ENCODE data around the gene CBR3.

CBR3 gene

GRCh38 chr21:36115138-36115730, 19.6 kb upstream of the CBR3 start:
- Histone ChIP-seq H3K27ac (no peak overlapping the region), H3K36me3 (ENCODE audit: control insufficient read depth, insufficient read depth, low read length) (no peaks in the 10 kb centered on the region), H3K27me3 (ENCODE audit: control insufficient read depth, insufficient read depth, low read length) (no peaks in the 10 kb centered on the region), H3K4me2 (ENCODE audit: low read length) (no peak overlapping the region), H2AFZ (no peak overlapping the region), H3K9me3 (ENCODE audit: control insufficient read depth, low read length) (no peaks in the 10 kb centered on the region), H3K79me2 (no peaks in the 10 kb centered on the region), H3K9ac (no peak overlapping the region), H3K4me3 (ENCODE audit: low read depth, low read length) (no peak overlapping the region), H3K4me1 (no peaks in the 10 kb centered on the region)
- no peak for TF ChIP-seq CTCF (IDR thresholded peaks at IDR 0.05)

- Histone ChIP-seq H3K27ac (no peak overlapping the region), H3K4me1 (no peaks in the 10 kb centered on the region), H3K4me2 (ENCODE audit: low read length) (no peak overlapping the region), H3K27me3 (ENCODE audit: control insufficient read depth, insufficient read depth, low read length) (no peaks in the 10 kb centered on the region), H3K9ac (no peak overlapping the region), H3K79me2 (no peaks in the 10 kb centered on the region), H3K9me3 (ENCODE audit: control insufficient read depth, low read length) (no peaks in the 10 kb centered on the region), H3K36me3 (ENCODE audit: control insufficient read depth, insufficient read depth, low read length) (no peaks in the 10 kb centered on the region), H3K4me3 (ENCODE audit: low read depth, low read length) (no peak overlapping the region), H2AFZ (no peak overlapping the region)
- no peak for TF ChIP-seq CTCF (IDR thresholded peaks at IDR 0.05)
Observed at GRCh38 chr21:36117286-36117741, 17.6 kb upstream of the CBR3 start.

GRCh38 chr21:36120304-36120888, 14.5 kb upstream of the CBR3 start:
- no peaks in the 10 kb centered on the region for H3K36me3 ChIP-seq (ENCODE audit: control insufficient read depth, insufficient read depth, low read length)
- H3K9me3 ChIP-seq (ENCODE audit: control insufficient read depth, low read length) = no peaks in the 10 kb centered on the region
- no peaks in the 10 kb centered on the region for H3K4me1 ChIP-seq
- no peak overlapping the region for H3K4me2 ChIP-seq (ENCODE audit: low read length)
- H3K79me2 ChIP-seq = no peaks in the 10 kb centered on the region
- H3K4me3 ChIP-seq (ENCODE audit: low read depth, low read length) = no peak overlapping the region
- no peak overlapping the region for H3K27ac ChIP-seq
- no peaks in the 10 kb centered on the region for H3K27me3 ChIP-seq (ENCODE audit: control insufficient read depth, insufficient read depth, low read length)
- no peak overlapping the region for H3K9ac ChIP-seq
- no peak overlapping the region for H2AFZ ChIP-seq
- TF ChIP-seq CTCF (IDR thresholded peaks at IDR 0.05) = no peak

GRCh38 chr21:36122977-36123376, 11.9 kb upstream of the CBR3 start:
- Histone ChIP-seq H3K79me2 (no peaks in the 10 kb centered on the region), H3K4me3 (ENCODE audit: low read depth, low read length) (no peak overlapping the region), H3K36me3 (ENCODE audit: control insufficient read depth, insufficient read depth, low read length) (no peaks in the 10 kb centered on the region), H2AFZ (no peak overlapping the region), H3K9ac (no peak overlapping the region), H3K27me3 (ENCODE audit: control insufficient read depth, insufficient read depth, low read length) (no peaks in the 10 kb centered on the region), H3K4me2 (ENCODE audit: low read length) (no peak overlapping the region), H3K9me3 (ENCODE audit: control insufficient read depth, low read length) (no peaks in the 10 kb centered on the region), H3K4me1 (peaks cover under 1% of the 10 kb centered on the region), H3K27ac (no peak overlapping the region)
- no peak for TF ChIP-seq CTCF (IDR thresholded peaks at IDR 0.05)

- Histone ChIP-seq H3K36me3 (ENCODE audit: control insufficient read depth, insufficient read depth, low read length) (no peaks in the 10 kb centered on the region), H3K27me3 (ENCODE audit: control insufficient read depth, insufficient read depth, low read length) (no peaks in the 10 kb centered on the region), H3K4me1 (peaks cover 4% of the 10 kb centered on the region), H3K4me2 (ENCODE audit: low read length) (no peak overlapping the region), H3K9me3 (ENCODE audit: control insufficient read depth, low read length) (no peaks in the 10 kb centered on the region), H3K9ac (no peak overlapping the region), H2AFZ (no peak overlapping the region), H3K27ac (no peak overlapping the region), H3K79me2 (no peaks in the 10 kb centered on the region), H3K4me3 (ENCODE audit: low read depth, low read length) (no peak overlapping the region)
- TF ChIP-seq CTCF (IDR thresholded peaks at IDR 0.05) = no peak
Observed at GRCh38 chr21:36124395-36124794, 10.5 kb upstream of the CBR3 start.
